Left lung (tissue), 10 donors: ENCODE results near the gene RSPO3. TPM values are rescaled to one million over a fixed set of nuclear protein-coding genes. Genes with fewer than 3 reads are reported as not detected.
A peak's percentile ranks its signal among the peaks of the same experiment; 100 is the strongest.

Experiments used
- ATAC-seq: fragments of 200-7000 bp; cut with Tn5 transposase; one replicate; pipeline ENCODE4 v1.9.1; 2020; ENCODE audit warnings: moderate library complexity
- DNase-seq, 4 donors: peaks; one replicate each; pipeline ENCODE4 v3.0.0-alpha.2; 2013 to 2020
- H3K27ac ChIP-seq, 2 donors: fragments of 200-600 bp; sonication (generic) in 1 of 2; one replicate each; pipeline versions ENCODE4 v1.5.0 to v1.8.0; 2020 to 2021
- H3K27me3 ChIP-seq, 2 donors: fragments of 200-600 bp; sonication (generic) in 1 of 2; one replicate each; pipeline versions ENCODE4 v1.5.0 to v1.8.0; 2020 to 2021
- H3K36me3 ChIP-seq, 2 donors: fragments of 200-600 bp; sonication (generic) in 1 of 2; one replicate each; pipeline versions ENCODE4 v1.5.0 to v1.8.0; 2020 to 2021
- H3K4me1 ChIP-seq, 2 donors: fragments of 200-600 bp; one replicate each; pipeline ENCODE4 v1.8.0; 2021
- H3K4me3 ChIP-seq, 2 donors: fragments of 200-600 bp; sonication (generic) in 1 of 2; one replicate each; pipeline versions ENCODE4 v1.5.0 to v1.8.0; 2020 to 2021; ENCODE audit warnings: mild to moderate bottlenecking in 1 of 2
- H3K9me3 ChIP-seq, 2 donors: fragments of 200-600 bp; sonication (generic) in 1 of 2; one replicate each; pipeline versions ENCODE4 v1.5.0 to v1.8.0; 2020 to 2021
- CTCF ChIP-seq, 2 donors: fragments of 200-600 bp; sonication (generic) in 1 of 2; IDR thresholded peaks; one replicate each; pipeline versions ENCODE4 v1.5.0 to v1.8.0; 2021; ENCODE audit warnings: antibody characterized with exemption in 2 of 2
- intact Hi-C, 2 donors: fragments of 100-400 bp; cut with DNase I; formaldehyde crosslinking; loops; one replicate each; pipeline versions ENCODE4 v1.11.2 to v1.14.2; 2022
- polyA plus RNA-seq, 6 donors: library from polyadenylated mRNA; unstranded; fragments of 120-200 nt; gene quantifications; one replicate each; pipeline ENCODE4 v1.2.1, GENCODE V29; 2013; ENCODE audit not compliant: insufficient read length in 6 of 6
- total RNA-seq, 2 donors: library from RNA; stranded (reverse); fragmentation: NEBNext Ultra II Directional; extraction: Animal tissue kit (Norgen Biotek cat#: 25700); gene quantifications; one replicate each; pipeline ENCODE4 v1.2.1, GENCODE V29; 2021
- donor health status: DM: no; HTN: yes; CAD: no.
- donor health status: DM: no; HTN: no; CAD: no.

The RSPO3 gene
- total and polyA plus RNA-seq, 8 donors, result 4.9 to 12.9 (median 5.9) TPM

GRCh38 chr6:127177030-127177922 is 58.8 kb downstream of the RSPO3 start:
- Histone ChIP-seq H3K36me3 (no peaks in the 10 kb centered on the region), H3K4me3 (no peak overlapping the region), H3K27me3 (no peaks in the 10 kb centered on the region), H3K9me3 (no peaks in the 10 kb centered on the region), H3K4me1 (no peaks in the 10 kb centered on the region), H3K27ac (peak overlapping the region in 1 of 2 donors; percentile 5)
- TF ChIP-seq CTCF (IDR thresholded peaks at IDR 0.05), result no peak
- DNase-seq (peak in 2 of 4 donors; percentile 76), ATAC-seq (peak; percentile 23)
- intact Hi-C loops, result no loop called here

GRCh38 chr6:127177923-127178231 is 59.4 kb downstream of the RSPO3 start:
- H3K36me3 ChIP-seq, result no peaks in the 10 kb centered on the region
- intact Hi-C loops, result no loop called here
- TF ChIP-seq CTCF (IDR thresholded peaks at IDR 0.05), result no peak
- peak overlapping the region in 1 of 2 donors; percentile 5 for H3K27ac ChIP-seq
- no peaks in the 10 kb centered on the region for H3K27me3 ChIP-seq
- no peak for DNase-seq
- no peak overlapping the region for H3K4me3 ChIP-seq
- no peaks in the 10 kb centered on the region for H3K4me1 ChIP-seq
- H3K9me3 ChIP-seq, result no peaks in the 10 kb centered on the region
- ATAC-seq, result no peak

- intact Hi-C loops, result no loop called here
- ATAC-seq (no peak), DNase-seq (no peak)
- TF ChIP-seq CTCF (IDR thresholded peaks at IDR 0.05), result no peak
- Histone ChIP-seq H3K36me3 (no peaks in the 10 kb centered on the region), H3K9me3 (no peaks in the 10 kb centered on the region), H3K27me3 (no peaks in the 10 kb centered on the region), H3K4me3 (no peak overlapping the region), H3K27ac (no peak overlapping the region), H3K4me1 (no peaks in the 10 kb centered on the region)
These were observed 60.3 kb downstream of the RSPO3 start for GRCh38 chr6:127178746-127179145.

- TF ChIP-seq CTCF (IDR thresholded peaks at IDR 0.05), result no peak
These were observed 62.0 kb downstream of the RSPO3 start for GRCh38 chr6:127180426-127180825.

GRCh38 chr6:127182501-127182900 is 64.0 kb downstream of the RSPO3 start:
- Histone ChIP-seq H3K27ac (no peak overlapping the region), H3K4me3 (no peak overlapping the region), H3K27me3 (no peaks in the 10 kb centered on the region), H3K9me3 (no peaks in the 10 kb centered on the region), H3K4me1 (no peaks in the 10 kb centered on the region), H3K36me3 (no peaks in the 10 kb centered on the region)
- intact Hi-C loops, result no loop called here
- ATAC-seq, result no peak
- DNase-seq, result no peak
- no peak for TF ChIP-seq CTCF (IDR thresholded peaks at IDR 0.05)

More at GRCh38 chr6:127180426-127180825, 62.0 kb downstream of the RSPO3 start:
- Histone ChIP-seq H3K27ac (no peak overlapping the region), H3K4me1 (no peaks in the 10 kb centered on the region), H3K9me3 (no peaks in the 10 kb centered on the region), H3K27me3 (no peaks in the 10 kb centered on the region), H3K4me3 (no peak overlapping the region), H3K36me3 (no peaks in the 10 kb centered on the region)
- no peak for ATAC-seq
- DNase-seq, result no peak
- intact Hi-C loops, result no loop called here
